Muscle of back (tissue), 11 donors: ENCODE measurements around the gene KIAA1958. TPM values are rescaled to one million over a fixed set of nuclear protein-coding genes. Genes with fewer than 3 reads are reported as not detected.
A peak's percentile ranks its signal among the peaks of the same experiment; 100 is the strongest.
"Not testable (repeated sequence)": the region's sequence is repeated elsewhere in the genome, so short reads cannot be mapped to it uniquely, and the experiment has no call there.

Source experiments
- DNase-seq, 3 donors: peaks; one replicate each; pipeline versions ENCODE4 v3.0.0 to v3.0.0-alpha.2; 2013
- polyA plus RNA-seq, 10 donors: library from polyadenylated mRNA; unstranded; fragments of 120-200 nt; gene quantifications; one replicate each; pipeline ENCODE4 v1.2.1, GENCODE V29; 2013; ENCODE audit not compliant: insufficient read length in 10 of 10

KIAA1958 gene
- polyA plus RNA-seq, 10 donors = 3.0 to 4.5 (median 4.0) TPM

DNA sequence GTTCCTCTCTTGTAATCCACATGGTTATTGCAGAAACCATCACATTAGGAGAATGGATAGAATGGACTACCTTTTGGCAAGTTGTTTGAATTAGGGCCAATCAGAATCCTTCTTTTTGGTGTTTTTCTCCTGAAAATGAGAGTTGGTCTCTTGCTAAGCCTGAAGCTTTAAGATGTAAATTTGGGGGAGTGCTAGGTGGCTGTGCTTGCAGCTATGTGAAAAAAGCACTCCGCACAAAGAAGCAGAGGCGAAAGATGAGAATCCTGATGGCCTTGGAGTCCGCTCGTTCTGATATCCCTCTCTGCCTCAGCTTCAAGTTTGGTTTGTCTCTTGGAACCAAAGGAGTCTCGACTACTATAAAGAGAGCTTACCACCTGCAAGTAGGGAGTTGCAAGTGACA is 167.7 kb downstream of the KIAA1958 start:
- DNase-seq = no peak

DNA sequence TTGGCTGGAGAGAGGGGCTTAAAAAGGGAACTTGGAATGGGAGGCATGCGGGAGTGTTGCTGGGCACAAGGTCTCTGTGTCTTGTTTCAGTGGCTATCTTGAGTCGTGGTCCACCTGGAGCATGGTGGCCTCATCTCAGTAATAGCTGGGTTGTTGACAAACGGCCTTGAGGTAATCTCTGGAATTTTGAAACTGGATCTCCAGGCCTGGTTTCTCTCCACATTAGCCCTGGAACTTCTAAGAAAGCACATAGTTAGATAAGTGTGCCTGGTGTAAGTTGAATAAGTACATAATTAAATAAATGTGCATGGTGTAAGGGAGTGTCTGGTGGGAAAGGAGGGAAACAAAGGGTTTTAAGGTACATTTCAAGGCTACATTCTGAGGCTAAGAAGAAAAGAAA is 169.0 kb downstream of the KIAA1958 start:
- no peak for DNase-seq

DNA sequence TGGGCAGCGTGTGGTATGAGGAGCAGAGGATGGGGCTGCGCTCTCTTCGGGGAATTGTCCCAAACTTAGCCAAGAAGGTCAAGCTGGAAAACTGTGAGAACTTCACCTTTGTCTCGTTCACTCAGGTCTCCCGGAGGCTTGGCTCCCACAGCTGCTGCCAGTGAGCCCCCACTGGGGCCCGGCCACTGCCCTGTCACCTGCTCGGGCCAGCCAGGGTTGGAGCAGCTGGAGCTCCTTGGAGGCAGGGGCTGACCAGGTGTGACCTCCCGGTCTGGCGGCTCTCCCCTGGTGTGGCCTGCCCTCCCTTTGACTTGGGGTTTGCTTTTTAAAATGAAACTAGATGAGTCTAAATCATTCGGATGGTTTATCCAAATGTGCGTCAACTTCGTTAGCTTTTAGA is 173.3 kb downstream of the KIAA1958 start:
- DNase-seq = no peak

DNA sequence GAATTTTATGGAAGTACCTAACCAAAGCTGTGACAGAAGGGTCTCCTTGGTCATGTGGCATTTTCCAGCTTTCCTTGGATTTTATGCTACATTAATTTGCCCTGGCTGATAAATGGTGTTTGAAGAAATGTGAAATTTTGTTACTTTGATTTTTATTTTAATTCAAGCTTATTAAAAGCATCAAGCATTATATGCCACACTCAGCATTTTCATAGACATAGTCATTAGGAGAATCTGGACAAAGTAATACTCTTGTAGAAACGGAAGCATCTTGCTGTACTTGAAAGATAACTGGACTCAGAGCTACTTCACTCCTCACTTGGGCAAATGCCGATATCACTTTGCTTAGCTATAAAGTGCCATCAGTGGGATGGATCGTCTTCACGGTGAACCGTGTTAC is 177.1 kb downstream of the KIAA1958 start:
- DNase-seq = no peak

DNA sequence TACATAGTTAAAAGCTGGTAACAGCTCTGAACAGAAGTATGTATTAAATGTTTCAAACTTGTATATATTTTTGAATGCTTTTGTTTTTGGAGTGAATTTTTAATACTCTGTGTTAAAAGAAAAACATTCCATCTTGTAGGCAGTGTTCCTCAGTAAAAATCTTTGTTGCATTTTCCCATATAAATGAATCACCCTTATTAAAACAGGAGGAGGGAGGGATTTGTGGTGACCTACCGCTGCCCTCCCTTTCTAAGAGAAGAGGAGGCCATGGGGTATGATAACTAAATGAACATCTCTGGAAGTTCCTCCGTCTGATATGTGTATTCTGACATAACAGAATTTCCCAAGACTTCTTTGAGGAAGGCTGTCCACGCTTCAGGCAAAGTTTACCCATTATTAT is 177.9 kb downstream of the KIAA1958 start:
- no peak for DNase-seq

DNA sequence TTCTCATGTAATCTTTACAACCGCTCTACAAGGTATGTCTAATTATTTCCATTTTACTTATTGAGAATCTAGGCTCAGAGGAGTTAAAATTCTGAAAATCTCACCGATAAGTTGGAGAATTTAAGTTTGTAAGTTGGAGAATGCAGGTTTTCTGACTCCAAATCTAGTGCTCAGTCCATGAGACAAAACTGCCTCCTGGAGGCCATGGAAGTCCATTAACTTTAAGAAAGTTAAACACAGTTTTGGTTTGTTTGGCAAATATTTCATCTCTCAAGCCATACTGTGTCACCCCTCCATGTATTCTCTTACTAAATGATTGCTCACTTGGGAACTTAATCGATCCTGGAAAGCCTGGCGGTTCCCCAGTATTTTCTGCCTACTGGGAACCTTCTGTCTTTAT is 178.7 kb downstream of the KIAA1958 start:
- peak; percentile 17 to 49 (median 24) for DNase-seq

DNA sequence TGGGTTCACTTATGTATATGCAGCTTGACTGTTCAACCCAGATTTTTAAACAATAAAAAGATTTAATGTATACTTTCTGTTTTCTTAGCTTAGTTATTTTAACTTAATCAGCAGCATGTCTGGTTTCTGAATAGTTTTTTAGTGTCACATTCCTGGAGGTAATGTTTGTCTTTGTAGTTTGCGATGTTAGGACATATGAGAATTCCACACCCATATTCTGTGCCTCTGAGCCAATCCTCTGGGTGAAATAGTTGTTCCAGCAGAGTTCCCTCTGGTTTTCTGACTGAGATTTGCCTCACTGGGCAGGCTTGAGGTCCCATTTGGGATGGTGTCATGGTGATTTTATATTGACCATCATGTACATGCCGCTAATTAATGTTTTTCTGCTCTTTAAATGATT is 182.7 kb downstream of the KIAA1958 start:
- no peak for DNase-seq

DNA sequence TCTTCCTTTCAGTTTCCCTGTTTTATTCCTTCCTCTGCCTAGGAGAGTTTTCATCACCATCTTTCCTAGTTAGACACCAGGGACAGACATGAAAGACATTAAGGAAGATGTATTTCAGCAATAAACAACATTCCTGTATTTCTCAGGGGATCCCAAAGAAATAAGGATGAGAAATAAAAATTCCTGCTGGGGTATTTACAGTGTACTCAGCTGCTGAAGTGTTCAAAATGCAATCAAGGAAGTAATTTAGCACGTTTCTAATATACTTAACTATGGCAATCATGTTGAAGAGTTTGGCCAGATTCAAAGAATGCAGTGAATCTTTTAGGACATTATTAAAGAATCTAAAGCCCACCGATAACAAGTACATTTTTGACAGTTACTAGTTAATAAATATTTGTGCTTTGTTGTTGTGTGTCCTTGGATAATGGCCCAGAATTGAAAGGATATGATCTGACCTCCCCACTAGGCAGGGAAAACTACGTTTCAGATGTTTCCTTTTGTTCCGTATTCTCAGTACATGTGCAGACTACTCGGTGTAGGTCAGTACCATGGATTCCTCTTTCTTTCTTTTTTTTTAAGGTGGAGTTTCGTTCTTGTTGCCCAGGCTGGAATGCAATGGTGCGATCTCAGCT is 184.5 kb downstream of the KIAA1958 start:
- DNase-seq = peak in 1 of 3 donors; percentile 25

DNA sequence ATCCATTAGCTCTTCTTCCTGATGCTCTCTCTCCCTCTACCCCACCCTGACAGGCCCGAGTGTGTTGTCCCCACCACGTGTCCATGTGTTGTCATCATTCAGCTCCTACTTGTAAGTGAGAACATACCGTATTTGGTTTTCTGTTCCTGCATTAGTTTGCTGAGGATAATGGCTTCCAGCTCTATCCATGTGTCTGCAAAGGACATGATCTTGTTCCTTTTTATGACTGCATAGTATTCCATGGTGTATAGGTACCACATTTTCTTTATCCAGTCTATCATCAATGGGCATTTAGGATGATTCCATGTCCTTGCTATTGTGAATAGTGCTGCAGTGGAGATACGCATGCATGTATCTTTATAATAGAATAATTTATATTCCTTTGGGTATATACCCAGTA is 186.6 kb downstream of the KIAA1958 start:
- not testable (repeated sequence) for DNase-seq

DNA sequence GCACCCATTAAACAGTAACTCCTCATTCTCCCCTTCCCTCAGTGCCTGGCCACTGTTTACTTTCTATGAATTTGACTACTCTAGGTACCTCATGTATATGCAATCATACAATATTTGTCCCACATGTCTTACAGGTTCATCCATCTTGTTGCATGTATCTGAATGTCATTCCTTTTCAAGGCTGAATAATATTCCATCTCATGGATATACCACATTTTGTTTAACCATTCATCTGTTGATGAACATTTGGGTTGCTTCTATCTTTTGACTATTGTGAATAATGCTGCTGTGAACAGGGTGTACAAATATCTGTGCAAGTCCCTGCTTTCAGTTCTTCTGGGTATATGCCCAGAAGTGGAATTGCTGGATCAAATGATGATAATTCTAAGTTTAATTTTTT is 190.4 kb downstream of the KIAA1958 start:
- DNase-seq = no peak

DNA sequence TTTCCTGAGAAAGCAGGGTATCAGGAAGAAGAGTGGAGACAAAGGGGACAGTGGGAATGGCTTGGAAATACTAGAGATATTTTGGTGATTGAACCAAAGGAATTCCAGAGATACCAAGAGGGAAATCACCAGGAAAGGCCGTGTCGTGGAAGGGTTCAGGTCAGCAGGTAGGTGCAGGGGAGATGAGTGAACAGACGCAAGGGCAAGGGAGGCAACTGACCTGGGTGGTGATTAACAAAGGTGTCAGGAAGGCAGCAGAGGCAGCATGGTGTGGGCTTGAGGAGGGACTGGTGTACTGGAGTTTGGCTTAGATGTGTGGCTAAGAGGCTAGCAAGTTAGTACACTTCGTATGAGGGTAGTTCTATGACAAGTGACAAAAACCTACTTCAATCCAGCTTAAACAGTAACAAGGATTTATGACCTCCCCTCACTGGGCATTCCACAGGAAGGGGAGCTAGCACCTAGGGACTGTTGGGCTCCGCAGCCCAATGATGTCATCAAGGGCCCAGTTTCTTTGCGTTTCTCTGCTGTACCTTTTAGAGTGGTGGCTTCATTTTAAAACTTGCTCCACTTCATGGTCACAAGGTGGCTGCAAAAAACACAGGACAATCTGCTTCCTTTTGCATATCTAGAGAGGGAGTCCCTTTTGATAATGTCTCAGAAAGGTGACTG is 194.2 kb downstream of the KIAA1958 start:
- no peak for DNase-seq

DNA sequence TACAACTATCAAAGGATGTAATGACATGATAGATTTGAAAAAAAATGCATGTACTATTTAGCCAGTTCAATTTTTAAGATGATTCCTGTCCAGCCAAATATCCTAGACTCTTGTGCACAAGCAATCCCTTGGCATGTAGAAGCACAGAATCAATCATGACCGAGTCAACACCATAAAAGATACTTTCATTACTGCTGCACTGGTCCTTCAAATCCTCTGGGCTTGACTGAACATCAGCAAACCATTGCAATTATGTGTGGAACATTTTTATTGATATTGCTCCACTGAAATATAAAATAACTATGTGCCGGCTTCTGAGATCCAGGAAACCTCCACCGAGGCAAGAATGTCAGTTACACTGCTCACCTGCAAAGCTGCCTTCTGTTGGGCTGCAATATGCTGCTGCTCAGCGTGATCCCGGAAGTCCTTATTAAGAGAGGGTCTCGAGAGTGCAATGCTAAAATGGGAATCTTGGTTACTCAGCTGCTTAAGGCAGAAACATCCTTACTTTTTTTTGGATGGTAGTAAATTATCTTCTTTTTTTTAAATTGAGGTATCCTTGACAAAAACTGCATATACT is 202.6 kb downstream of the KIAA1958 start:
- DNase-seq = peak; percentile 9 to 52 (median 34)

DNA sequence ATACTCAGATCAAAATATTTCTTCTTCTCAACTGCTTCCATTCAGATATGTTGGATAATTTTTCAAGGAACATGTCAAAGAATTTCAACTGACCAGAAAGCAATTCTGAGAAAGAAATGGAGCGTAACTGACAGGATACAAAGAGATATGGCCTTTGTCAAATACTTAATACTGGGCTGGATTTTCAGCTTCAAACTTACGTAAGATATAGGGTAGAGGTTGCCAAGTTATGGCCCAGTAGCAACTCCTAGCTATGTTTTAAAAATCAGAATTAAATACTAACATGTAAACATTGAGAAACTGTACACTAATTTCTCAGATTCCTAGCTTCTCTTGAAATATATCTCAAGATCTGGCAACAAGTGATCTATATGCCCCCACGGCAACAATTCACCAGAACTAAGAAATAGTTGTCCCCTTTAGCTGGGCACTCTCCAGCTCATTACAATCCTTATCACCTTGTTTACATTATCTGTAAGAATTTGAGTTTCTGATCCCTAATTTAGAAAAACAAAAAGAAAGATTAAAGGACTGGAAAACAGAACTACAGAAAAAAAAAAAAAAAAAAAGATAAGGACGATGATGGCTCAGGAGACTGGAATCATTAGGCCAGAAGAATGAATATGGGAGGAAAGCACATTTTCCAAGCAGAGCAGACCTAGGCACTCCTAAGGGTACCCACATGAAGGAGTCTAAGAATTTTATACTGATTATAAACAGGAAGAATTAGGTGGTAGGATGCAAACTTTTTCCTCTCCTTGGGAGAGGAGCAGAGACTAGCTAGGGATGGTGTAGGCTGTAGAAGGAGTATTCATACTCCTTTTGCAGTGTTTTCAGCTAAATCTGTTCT is 208.3 kb downstream of the KIAA1958 start:
- no peak for DNase-seq

DNA sequence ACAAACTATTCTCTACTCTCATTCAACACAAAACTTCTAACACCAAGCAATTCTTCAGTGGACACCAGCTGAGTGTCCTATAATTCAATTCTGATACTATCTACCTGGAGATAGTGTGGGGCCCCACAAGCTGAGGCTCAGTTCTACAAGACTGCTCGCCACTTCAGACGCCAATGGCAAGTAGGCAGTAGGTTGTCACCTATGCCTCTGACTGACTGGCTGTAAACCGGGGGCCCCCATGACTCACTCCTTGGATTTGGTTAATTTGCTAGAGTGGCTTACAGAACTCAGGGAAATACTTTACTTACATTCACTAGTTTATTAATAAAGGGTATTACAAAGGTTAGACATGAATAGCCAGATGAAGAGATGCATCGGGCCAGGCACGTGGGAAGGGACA is 209.8 kb downstream of the KIAA1958 start:
- DNase-seq = no peak

DNA sequence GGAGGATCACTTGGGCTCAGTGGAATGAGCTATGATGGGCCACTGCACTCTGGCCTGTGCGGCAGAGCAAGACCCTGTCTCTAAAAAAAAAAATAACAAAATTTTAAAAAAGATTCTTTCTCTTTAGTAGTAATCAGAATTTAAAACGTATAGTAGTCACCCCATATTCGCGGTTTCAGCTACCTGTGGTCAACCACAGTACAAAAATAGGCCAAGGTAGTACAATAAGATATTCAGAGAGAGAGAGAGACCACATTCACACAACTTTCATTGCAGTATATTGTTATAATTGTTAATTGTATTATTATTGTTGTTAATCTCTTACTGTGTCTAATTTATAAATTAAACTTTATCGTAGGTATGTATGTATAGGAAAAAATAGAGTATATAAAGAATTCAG is 212.6 kb downstream of the KIAA1958 start:
- DNase-seq = no peak

DNA sequence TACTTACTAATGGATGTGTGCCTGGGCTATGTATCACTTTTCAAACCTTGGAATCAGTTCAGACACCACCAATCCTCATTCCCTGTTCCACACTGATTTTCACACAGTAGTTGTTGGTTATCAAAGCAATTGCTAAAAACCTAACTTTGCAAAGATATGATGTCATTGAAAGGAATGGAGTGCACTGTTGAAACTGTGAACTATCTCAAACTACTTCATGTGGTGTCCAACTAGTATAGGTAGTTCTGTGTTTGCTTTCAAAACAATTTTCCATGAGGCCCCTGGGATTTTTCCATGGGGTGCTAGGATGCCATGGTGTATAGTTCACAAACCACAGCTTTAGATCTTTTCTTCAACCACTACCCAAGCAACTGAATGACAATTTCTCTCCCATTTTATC is 213.5 kb downstream of the KIAA1958 start:
- no peak for DNase-seq

DNA sequence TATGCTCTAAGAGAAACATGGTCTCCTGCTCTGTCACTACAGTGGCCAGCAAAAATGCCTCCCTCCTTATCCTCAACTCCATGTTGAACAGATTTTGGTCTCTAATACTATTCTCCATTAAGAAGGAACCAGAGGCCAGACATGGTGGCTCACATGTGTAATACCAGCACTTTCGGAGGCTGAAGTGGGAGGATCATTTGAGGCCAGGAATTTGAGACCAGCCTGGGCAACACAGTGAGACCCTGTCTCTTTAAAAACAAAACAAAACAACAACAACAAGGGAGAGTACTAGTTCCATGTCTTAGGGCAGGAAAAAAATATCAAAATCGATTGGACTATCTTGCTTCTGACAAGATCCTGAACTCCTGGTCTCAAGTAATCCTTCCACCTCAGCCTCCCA is 216.7 kb downstream of the KIAA1958 start:
- DNase-seq = no peak

DNA sequence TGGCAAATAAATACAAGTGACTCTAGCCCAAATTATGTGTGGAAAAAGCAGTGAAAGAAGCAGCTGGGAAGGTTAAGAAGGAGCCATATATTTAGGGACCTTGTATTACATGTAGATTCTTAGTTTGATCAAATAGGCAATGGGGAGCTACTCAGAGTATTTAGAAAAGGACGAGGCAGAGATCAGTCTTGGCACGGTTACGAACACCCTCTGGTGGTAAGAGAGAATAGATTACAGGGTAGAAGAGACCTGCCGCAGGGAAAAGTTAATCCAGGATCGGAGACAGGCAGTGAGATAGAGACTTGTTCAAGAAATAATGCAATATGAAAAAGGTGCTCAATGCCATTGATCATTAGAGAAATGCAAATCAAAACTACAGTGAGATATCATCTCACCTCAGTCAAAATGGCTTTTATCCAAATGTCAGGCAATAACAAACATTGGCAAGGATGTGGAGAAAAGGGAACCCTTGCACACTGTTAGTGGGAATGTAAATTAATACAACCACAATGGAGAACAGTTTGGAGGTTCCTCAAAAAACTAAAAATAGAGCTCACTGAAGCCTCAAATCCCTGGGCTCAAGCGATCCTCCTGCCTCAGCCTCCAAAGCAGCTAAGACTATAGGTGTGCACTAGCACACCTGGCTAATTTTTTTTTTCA is 219.3 kb downstream of the KIAA1958 start:
- DNase-seq = peak; percentile 22 to 48 (median 25)

DNA sequence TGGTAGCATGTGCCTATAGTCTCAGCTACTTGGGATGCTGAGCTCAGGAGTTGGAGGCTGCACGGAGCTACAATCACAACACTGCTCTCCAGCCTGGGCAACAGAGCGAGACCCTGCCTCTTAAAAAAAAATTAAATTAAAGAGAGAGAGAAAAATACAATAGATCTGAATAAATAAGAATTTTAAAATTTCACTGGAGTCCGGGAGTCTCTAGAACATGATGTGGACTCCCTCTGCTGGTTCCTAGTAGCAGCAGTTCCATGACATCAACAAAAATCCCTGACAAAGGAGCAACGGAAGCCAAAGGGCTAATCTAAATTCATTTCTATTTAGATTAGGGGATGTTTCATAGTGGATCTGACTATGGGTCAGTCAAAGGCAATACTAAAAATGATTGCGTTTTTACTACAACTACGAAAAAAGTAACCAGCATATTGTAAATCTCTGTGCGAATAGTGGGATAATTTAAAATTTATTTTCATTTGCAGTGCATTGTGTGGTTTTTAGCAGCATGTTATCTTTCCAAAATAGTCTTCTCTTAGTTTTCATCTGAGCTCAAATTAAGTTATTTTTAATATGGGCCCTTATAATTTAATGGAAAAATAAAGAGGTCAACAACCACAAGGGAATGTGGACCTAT is 224.5 kb downstream of the KIAA1958 start:
- peak; percentile 7 to 57 (median 19) for DNase-seq

DNA sequence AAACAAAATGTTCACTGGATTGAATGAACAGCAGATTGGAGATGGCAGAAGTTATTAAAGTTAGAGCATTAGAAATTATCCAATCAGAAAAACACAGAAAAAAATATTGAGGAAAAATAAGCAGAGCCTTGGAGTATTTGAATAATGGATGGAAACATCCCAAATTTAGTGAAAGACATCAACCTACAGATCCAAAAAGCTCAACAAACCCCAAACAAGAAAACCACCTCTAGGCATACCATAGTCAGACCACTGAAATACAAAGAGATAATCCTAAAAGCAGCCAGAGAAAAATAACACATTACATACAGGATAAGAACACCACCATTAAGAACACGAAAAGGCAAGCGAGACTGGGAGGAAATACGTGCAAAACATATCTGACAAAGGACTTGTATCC is 226.1 kb downstream of the KIAA1958 start:
- no peak for DNase-seq

DNA sequence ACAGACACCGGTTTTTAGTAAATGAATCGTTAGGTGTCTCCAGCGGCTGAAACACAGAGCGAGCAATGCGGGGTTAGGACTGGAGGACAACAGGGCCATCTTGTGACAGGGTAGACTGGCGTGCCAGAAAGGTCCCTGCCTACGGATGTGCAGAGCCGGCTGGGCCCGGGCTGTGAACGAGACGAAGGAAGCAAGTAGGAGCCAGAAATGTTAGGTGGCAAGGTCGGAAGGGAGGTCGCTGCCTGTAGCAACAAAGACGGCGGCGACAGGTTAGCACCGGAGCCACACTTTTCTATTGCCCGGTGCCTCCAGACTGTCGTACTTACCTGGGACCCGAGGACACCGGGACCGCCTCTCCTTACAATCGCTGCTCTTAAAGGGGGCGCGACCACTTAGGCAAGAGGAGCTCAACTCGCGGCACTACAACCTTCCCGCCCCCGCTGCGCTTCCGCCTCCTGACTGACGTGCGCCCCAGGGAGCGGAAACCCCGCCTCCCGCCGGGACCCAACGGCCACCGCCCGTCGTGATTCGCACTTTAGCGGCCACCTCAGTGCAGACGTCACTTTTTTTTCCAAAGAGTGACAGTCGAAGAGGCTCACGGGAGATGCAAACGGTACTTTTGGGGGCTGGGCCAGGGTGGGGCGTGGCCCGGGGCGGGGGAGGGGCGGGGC is 231.2 kb downstream of the KIAA1958 start, which contains the start of gene INIP:
Gene INIP, minus strand, starts transcription at position 457 of the 671 bp plus-strand sequence. CDS start 1,632 bp downstream, outside the sequence.
- DNase-seq = peak; percentile 96 to 98 (median 97)
